GM12878 (cell line): Measurements from ENCODE around the gene ANKRD44. TPM values are rescaled to one million over a fixed set of nuclear protein-coding genes. Genes with fewer than 3 reads are reported as not detected.

ENCODE experiments used
- ATAC-seq: fragments of 200-7000 bp; cut with Tn5 transposase; 3 replicates; pipeline ENCODE4 v1.9.1; 2020; ENCODE audit warnings: mild to moderate bottlenecking, moderate library complexity
- BruUV-seq: library from RNA; stranded (reverse); fragments of 400-500 nt; replicated peaks from 2 replicates; lab custom pipeline; 2021; lab: Mats Ljungman, UMichigan
- CTCF ChIA-PET: fragments of 300-600 bp; sonication (Branson Sonifier 250); formaldehyde crosslinking; extraction: SDS; loops from one replicate; lab custom pipeline; 2021; ENCODE audit warnings: inconsistent platforms; lab: Yijun Ruan, JAX
- POLR2A ChIA-PET: fragments of 350-600 bp; formaldehyde crosslinking; extraction: SDS; loops from one replicate; lab custom pipeline; 2021; ENCODE audit warnings: inconsistent platforms; lab: Charles Lee
- RAD21 ChIA-PET: fragments of 300-600 bp; sonication (Branson Sonifier 250); formaldehyde crosslinking; loops from one replicate; lab custom pipeline; 2023; ENCODE audit warnings: antibody characterized with exemption; ENCODE audit not compliant: unreplicated experiment; lab: Charles Lee
- SMC1A ChIA-PET: fragments of 300-600 bp; sonication (Branson Sonifier 250); formaldehyde crosslinking; loops from one replicate; lab custom pipeline; 2023; ENCODE audit not compliant: unreplicated experiment, uncharacterized antibody; lab: Charles Lee
- DNase-seq: peaks from one replicate; pipeline ENCODE4 v3.0.0-alpha.2; 2011; ENCODE audit warnings: low read depth, low spot score
- FAIRE-seq: peaks from 3 replicates; lab custom pipeline; 2011; peaks lifted over from hg19 to GRCh38; lab: Jason Lieb, UNC
- H2AFZ ChIP-seq: 2 replicates; pipeline ENCODE4 v1.6.0; 2011; ENCODE audit warnings: low read depth, low read length, control low read depth; ENCODE audit not compliant: control insufficient read depth
- H3K27ac ChIP-seq: 2 replicates; pipeline ENCODE4 v1.5.1; 2011; ENCODE audit warnings: control low read depth; ENCODE audit not compliant: control insufficient read depth, insufficient read depth
- H3K27me3 ChIP-seq, 2 experiments: replicated peaks in 1 of 2; 2 replicates each; pipeline versions ENCODE4 v1.6.0 to v1.6.1; 2011; ENCODE audit warnings: low read length in 1 of 2; ENCODE audit not compliant: control insufficient read depth in 2 of 2, insufficient read depth in 2 of 2
- H3K36me3 ChIP-seq, 2 experiments: 2 replicates each; pipeline ENCODE4 v1.5.1; 2011; ENCODE audit warnings: low read length in 1 of 2; ENCODE audit not compliant: control insufficient read depth in 2 of 2, insufficient read depth in 2 of 2
- H3K4me1 ChIP-seq: 2 replicates; pipeline ENCODE4 v1.6.1; 2011; ENCODE audit warnings: mild to moderate bottlenecking, low read length, moderate library complexity, mixed read lengths; ENCODE audit not compliant: control insufficient read depth, insufficient read depth
- H3K4me2 ChIP-seq: 2 replicates; pipeline ENCODE4 v1.6.0; 2011; ENCODE audit warnings: control low read depth; ENCODE audit not compliant: control insufficient read depth, insufficient read depth
- H3K4me3 ChIP-seq: fragments of 200-600 bp; sonication (generic); 2 replicates; pipeline ENCODE4 v1.5.1; 2016
- H3K79me2 ChIP-seq: 2 replicates; pipeline ENCODE4 v1.6.0; 2011; ENCODE audit warnings: low read length; ENCODE audit not compliant: control insufficient read depth, insufficient read depth
- H3K9ac ChIP-seq: 2 replicates; pipeline ENCODE4 v1.8.0; 2011; ENCODE audit warnings: low read length, control low read depth, mixed read lengths; ENCODE audit not compliant: control insufficient read depth, insufficient read depth
- H3K9me3 ChIP-seq: replicated peaks from 3 replicates; pipeline ENCODE4 v1.5.1; 2011; ENCODE audit warnings: mild to moderate bottlenecking, low read length; ENCODE audit not compliant: control insufficient read depth, insufficient read depth
- H4K20me1 ChIP-seq: 2 replicates; pipeline ENCODE4 v1.6.0; 2011; ENCODE audit not compliant: control insufficient read depth, insufficient read depth
- MAX ChIP-seq: IDR thresholded peaks from 2 replicates; pipeline ENCODE4 v1.6.1; 2012; ENCODE audit warnings: low read depth, low read length, improper control_type of control experiment
- SIN3A ChIP-seq: IDR thresholded peaks from 2 replicates; pipeline ENCODE4 v1.6.1; 2012; ENCODE audit warnings: low read depth, low read length, improper control_type of control experiment
- SMAD1 ChIP-seq: fragments of 450-650 bp; IDR thresholded peaks from 2 replicates; pipeline ENCODE4 v1.6.1; 2018; ENCODE audit warnings: mild to moderate bottlenecking, low read depth; ENCODE audit not compliant: partially characterized antibody
- SMC3 ChIP-seq: IDR thresholded peaks from 2 replicates; pipeline ENCODE4 v1.6.1; 2011; ENCODE audit warnings: low read length, improper control_type of control experiment, borderline replicate concordance
- SPI1 ChIP-seq: IDR thresholded peaks from 2 replicates; pipeline ENCODE4 v1.6.1; 2011; ENCODE audit warnings: low read depth, mild to moderate bottlenecking, low read length, moderate library complexity, borderline replicate concordance; ENCODE audit not compliant: insufficient read depth
- WGBS: methylation state at CpG from one replicate; pipeline ENCODE4 v1.1.6; 2016; ENCODE audit warnings: low lambda C conversion rate; ENCODE audit not compliant: insufficient replicate concordance, insufficient coverage; ENCODE audit errors: missing lambda C conversion rate; 5-methylcytosine and 5-hydroxymethylcytosine counted together
- in situ Hi-C: fragments of 300-500 bp; cut with MboI; formaldehyde crosslinking; loops from 9 replicates; pipeline ENCODE4 v1.14.3; 2018; ENCODE audit warnings: mixed read lengths
- intact Hi-C: fragments of 100-400 bp; cut with micrococcal nuclease; formaldehyde crosslinking; loops from one replicate; pipeline ENCODE4 v1.14.2; 2022; ENCODE audit not compliant: unreplicated experiment
- polyA plus RNA-seq, 11 experiments: library from polyadenylated mRNA; depleted of rRNA in 4 of 11; unstranded in 6 of 11; stranded (reverse) in 5 of 11; fragments of >200 nt; fragmentation: Nextera tagmentation in 4 of 11; fragmentation: Illumina TruSeq in 1 of 11; extraction: Ambion mirVana in 4 of 11; extraction: Trizol in 1 of 11; gene quantifications; 1 replicate in 1 of 11; 2 replicates in 10 of 11; pipeline versions ENCODE4 v1.2.1 to v1.2.3, GENCODE V29; 2011 to 2016; ENCODE audit warnings: inconsistent platforms in 2 of 11, missing spikeins in 2 of 11, low read depth in 1 of 11
- total RNA-seq, 4 experiments: library from RNA; depleted of rRNA in 3 of 4; stranded (reverse); fragments of >200 nt in 3 of 4; fragmentation: Illumina TruSeq in 1 of 4; extraction: Trizol in 1 of 4; gene quantifications; 2 replicates each; pipeline versions ENCODE4 v1.2.1 to v1.2.3, GENCODE V29; 2013 to 2021

The ANKRD44 gene
- total and polyA plus RNA-seq, 10 of the 15 experiments (the other 5 are each of a cell fraction or from before 2014, with no cell fraction given), result 19.1 to 99.1 (median 59.6) TPM

GRCh38 chr2:197308585-197308984 is 2.0 kb downstream of the ANKRD44 start:
- CTCF ChIA-PET, result interaction anchor here (0.7 to 9.8 kb wide), 18 partner anchors 14 to 195 kb away, joined by 3 to 128 read pairs (median 5); no protein-coding TSS in a partner anchor
- SMC1A ChIA-PET, result interaction anchor here (0.6 to 20.5 kb wide), 26 partner anchors 12 to 195 kb away, joined by 3 to 433 read pairs (median 5); no protein-coding TSS in a partner anchor
- no peaks in the 10 kb centered on the region for H3K36me3 ChIP-seq
- DNase-seq (no peak), ATAC-seq (peak; percentile 3), FAIRE-seq (no peak)
- H3K9ac ChIP-seq, result peak overlapping the region; percentile 82
- no peak overlapping the region for H2AFZ ChIP-seq
- 0% methylated on average over 2 of the region's 2 CpGs for WGBS
- in situ Hi-C loops (no loop called here), intact Hi-C loops (loop anchor here (2.0 to 10.0 kb wide), 4 partner anchors 54 to 1134 kb away; partner anchors contain the start of gene STK17B)
- peaks cover 31% of the 10 kb centered on the region for H3K4me1 ChIP-seq
- peak overlapping the region; percentile 98 for H3K4me3 ChIP-seq
- H3K27me3 ChIP-seq, result no peaks in the 10 kb centered on the region
- peak overlapping the region; percentile 99 for H3K4me2 ChIP-seq
- H3K9me3 ChIP-seq, result no peaks in the 10 kb centered on the region
- no peaks in the 10 kb centered on the region for H4K20me1 ChIP-seq
- POLR2A ChIA-PET, result interaction anchor here (0.6 to 9.0 kb wide), 21 partner anchors 8 to 790 kb away, joined by 3 to 139 read pairs (median 7); no protein-coding TSS in a partner anchor
- BruUV-seq, result TSS peak; percentile 51
- peaks cover 79% of the 10 kb centered on the region for H3K79me2 ChIP-seq
- peak overlapping the region; percentile 99 for H3K27ac ChIP-seq
- RAD21 ChIA-PET, result interaction anchor here (0.7 to 20.1 kb wide), 25 partner anchors 12 to 195 kb away, joined by 3 to 408 read pairs (median 5); no protein-coding TSS in a partner anchor
- TF ChIP-seq SIN3A (0 out of 2 replicates have a peak, but pooled peaks have one; percentile 27), SMC3 (peak; percentile 8; the same call in 1 of the 2 replicates), MAX (no peak), SPI1 (0 out of 2 replicates have a peak, but pooled peaks have one; percentile 1), SMAD1 (peak; percentile 25)
